ENCODE data around the gene ACOT7. TPM values are rescaled to one million over a fixed set of nuclear protein-coding genes. Genes with fewer than 3 reads are reported as not detected.
"Not testable (repeated sequence)": the region's sequence is repeated elsewhere in the genome, so short reads cannot be mapped to it uniquely, and the experiment has no call there.

The ACOT7 gene
- total RNA-seq, 4 donors from 2014 or later: 18.6 to 29.4 (median 23.2) TPM

GRCh38 chr1:6378096-6378746 is 15.3 kb downstream of the ACOT7 start:
- no peak for DNase-seq (ENCODE audit: low spot score in 2 of 2)
- H3K4me1 ChIP-seq: no peaks in the 10 kb centered on the region
- no peak overlapping the region for H3K27ac ChIP-seq
- WGBS, 2 donors: 67 to 72% methylated on average over 7 to 10 of the region's 12 CpGs
- no peaks in the 10 kb centered on the region for H3K36me3 ChIP-seq
- TF ChIP-seq CTCF (IDR thresholded peaks at IDR 0.05): no peak
- no peak overlapping the region for H3K4me3 ChIP-seq
- H3K27me3 ChIP-seq: no peaks in the 10 kb centered on the region
- H3K9me3 ChIP-seq: peaks cover 0 to 8% (median 0%) of the 10 kb centered on the region in 4 donors

GRCh38 chr1:6373961-6374720 is 19.4 kb downstream of the ACOT7 start:
- H3K27me3 ChIP-seq: no peaks in the 10 kb centered on the region
- no peak overlapping the region for H3K27ac ChIP-seq
- H3K36me3 ChIP-seq: no peaks in the 10 kb centered on the region
- no peaks in the 10 kb centered on the region for H3K9me3 ChIP-seq
- no peak for DNase-seq (ENCODE audit: low spot score in 2 of 2)
- H3K4me1 ChIP-seq: no peaks in the 10 kb centered on the region
- TF ChIP-seq CTCF (IDR thresholded peaks at IDR 0.05) (no peak), EP300 (IDR thresholded peaks at IDR 0.05) (no peak)
- WGBS, 2 donors: 86 to 88% methylated on average over 7 to 8 of the region's 8 CpGs
- H3K4me3 ChIP-seq: no peak overlapping the region

GRCh38 chr1:6372236-6372635 is 21.3 kb downstream of the ACOT7 start:
- not testable (repeated sequence) for H3K27me3 ChIP-seq; H3K27ac ChIP-seq; H3K4me1 ChIP-seq; H3K36me3 ChIP-seq; H3K4me3 ChIP-seq; H3K9me3 ChIP-seq; DNase-seq (ENCODE audit: low spot score in 2 of 2)
- WGBS, 2 donors: 91 to 93% methylated on average over 7 of the region's 7 CpGs

DNA sequence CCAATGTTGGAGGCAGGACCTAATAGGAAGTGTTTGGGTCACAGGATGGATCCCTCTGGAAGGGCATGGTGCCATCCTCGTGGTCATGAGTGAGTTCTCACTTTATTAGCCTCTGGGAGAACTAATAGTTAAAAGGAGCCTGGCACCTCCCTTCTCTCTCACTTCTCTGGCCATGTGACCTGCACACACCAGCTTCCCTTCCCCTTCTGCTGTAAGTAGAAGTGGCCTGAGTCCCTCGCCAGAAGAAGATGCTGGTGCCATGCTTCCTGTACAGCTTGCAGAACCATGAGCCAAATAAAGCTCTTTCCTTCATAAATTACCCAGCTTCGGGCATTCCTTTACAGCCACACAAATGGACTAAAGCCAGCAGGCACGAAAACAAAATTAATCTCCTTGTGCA is 23.6 kb downstream of the ACOT7 start:
- no peak for TF ChIP-seq POLR2A (IDR thresholded peaks at IDR 0.05)
- Histone ChIP-seq H3K4me3 (no peak overlapping the region), H3K9me3 (no peaks in the 10 kb centered on the region), H3K4me1 (no peaks in the 10 kb centered on the region), H3K27me3 (no peaks in the 10 kb centered on the region), H3K36me3 (peaks cover 0 to 9% (median 0%) of the 10 kb centered on the region in 3 donors), H3K27ac (no peak overlapping the region)
- 66 to 88% methylated on average over 4 of the region's 4 CpGs for WGBS, 2 donors
- DNase-seq (ENCODE audit: low spot score in 2 of 2): no peak

- no peaks in the 10 kb centered on the region for H3K9me3 ChIP-seq
- WGBS, 2 donors: 89 to 92% methylated on average over 9 of the region's 9 CpGs
- H3K4me3 ChIP-seq: no peak overlapping the region
- no peaks in the 10 kb centered on the region for H3K27me3 ChIP-seq
- H3K36me3 ChIP-seq: peaks cover 0 to 9% (median 0%) of the 10 kb centered on the region in 3 donors
- no peak for DNase-seq (ENCODE audit: low spot score in 2 of 2)
- H3K27ac ChIP-seq: no peak overlapping the region
- H3K4me1 ChIP-seq: peaks cover 0 to 6% (median 0%) of the 10 kb centered on the region in 4 donors
- no peak for TF ChIP-seq POLR2A (IDR thresholded peaks at IDR 0.05)
- no peak for TF ChIP-seq CTCF (IDR thresholded peaks at IDR 0.05)
- no peak for TF ChIP-seq EP300 (IDR thresholded peaks at IDR 0.05)
Measured at GRCh38 chr1:6367381-6368012, 26.1 kb downstream of the ACOT7 start.

GRCh38 chr1:6365047-6365446 is 28.5 kb downstream of the ACOT7 start:
- Histone ChIP-seq H3K9me3 (no peaks in the 10 kb centered on the region), H3K4me3 (no peak overlapping the region), H3K36me3 (peaks cover 0 to 9% (median 0%) of the 10 kb centered on the region in 3 donors), H3K4me1 (peaks cover 1 to 13% (median 5%) of the 10 kb centered on the region in 4 donors), H3K27me3 (no peaks in the 10 kb centered on the region), H3K27ac (no peak overlapping the region)
- DNase-seq (ENCODE audit: low spot score in 2 of 2): no peak
- no peak for TF ChIP-seq POLR2A (IDR thresholded peaks at IDR 0.05)
- no peak for TF ChIP-seq EP300 (IDR thresholded peaks at IDR 0.05)
- no peak for TF ChIP-seq CTCF (IDR thresholded peaks at IDR 0.05)
- whole genome bisulfite sequencing, 2 donors: 78 to 87% methylated on average over 5 of the region's 5 CpGs
